A549 treated with GW870086 at 1 μM for 4 hours (cell line): Measurements from ENCODE around the gene ARHGEF39. TPM values are rescaled to one million over a fixed set of nuclear protein-coding genes. Genes with fewer than 3 reads are reported as not detected.

ENCODE experiments used
- total RNA-seq: library from RNA; stranded (reverse); fragments of 200-300 nt; extraction: Qiagen RNA extraction; gene quantifications from 5 replicates; pipeline ENCODE4 v1.2.3, GENCODE V29; 2022; ENCODE audit warnings: low read depth

ARHGEF39 gene, protein sequence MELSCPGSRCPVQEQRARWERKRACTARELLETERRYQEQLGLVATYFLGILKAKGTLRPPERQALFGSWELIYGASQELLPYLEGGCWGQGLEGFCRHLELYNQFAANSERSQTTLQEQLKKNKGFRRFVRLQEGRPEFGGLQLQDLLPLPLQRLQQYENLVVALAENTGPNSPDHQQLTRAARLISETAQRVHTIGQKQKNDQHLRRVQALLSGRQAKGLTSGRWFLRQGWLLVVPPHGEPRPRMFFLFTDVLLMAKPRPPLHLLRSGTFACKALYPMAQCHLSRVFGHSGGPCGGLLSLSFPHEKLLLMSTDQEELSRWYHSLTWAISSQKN
- 12.4 to 18.1 TPM (median 16.3 TPM) in 5 replicates for total RNA-seq

GRCh38 chr9:35664531-35665470 lies at the start of gene ARHGEF39:
TSS of gene ARHGEF39 (minus strand) at chr9:35665195. CDS start at chr9:35665169, 26 bp downstream.

GRCh38 chr9:35689542-35690293 lies 24.7 kb upstream of the ARHGEF39 start, which contains the start of gene TPM2:
TSS of gene TPM2 (minus strand) at chr9:35689925. CDS start at chr9:35689817, 108 bp downstream.

GRCh38 chr9:35673132-35674024 lies 8.4 kb upstream of the ARHGEF39 start, which contains the start of gene CA9:
TSS of gene CA9 (plus strand) at chr9:35673928. CDS start at chr9:35673960, 32 bp downstream.

GRCh38 chr9:35658137-35658967 lies 6.6 kb downstream of the ARHGEF39 start, which contains the start of gene CCDC107:
TSS of gene CCDC107 (plus strand) at chr9:35658292. CDS start at chr9:35658380, 88 bp downstream.

DNA sequence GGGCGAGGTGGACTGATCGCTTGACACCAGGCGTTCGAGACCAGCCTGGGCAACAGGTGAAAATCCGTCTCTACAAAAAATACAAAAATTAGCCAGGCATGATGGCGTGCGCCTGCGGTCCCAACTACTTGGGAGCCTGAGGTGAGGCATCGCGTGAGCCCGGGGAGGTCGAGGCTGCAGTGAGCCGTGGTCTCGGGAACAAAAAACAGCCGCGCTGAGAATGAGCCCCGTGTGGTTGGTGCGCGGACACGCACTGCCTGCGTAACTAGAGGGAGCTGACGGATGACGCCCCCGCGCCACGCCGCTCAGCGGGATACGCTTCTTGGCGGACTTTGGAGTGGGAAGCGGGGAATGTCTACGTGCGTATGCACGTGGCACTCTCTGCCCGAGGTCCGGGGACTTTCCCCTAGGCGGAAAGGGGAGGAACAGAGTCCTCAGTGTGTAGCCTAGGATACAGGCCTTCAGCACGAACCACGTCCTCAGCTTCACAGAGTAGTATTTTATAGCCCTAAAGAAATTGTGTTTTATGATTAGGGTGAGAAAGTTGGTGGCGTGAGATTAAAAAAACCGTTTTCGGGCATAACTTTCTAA lies 7.4 kb downstream of the ARHGEF39 start, which contains the start of gene RMRP:
TSS of gene RMRP (minus strand) at position 474 of the 591 bp plus-strand sequence.

DNA sequence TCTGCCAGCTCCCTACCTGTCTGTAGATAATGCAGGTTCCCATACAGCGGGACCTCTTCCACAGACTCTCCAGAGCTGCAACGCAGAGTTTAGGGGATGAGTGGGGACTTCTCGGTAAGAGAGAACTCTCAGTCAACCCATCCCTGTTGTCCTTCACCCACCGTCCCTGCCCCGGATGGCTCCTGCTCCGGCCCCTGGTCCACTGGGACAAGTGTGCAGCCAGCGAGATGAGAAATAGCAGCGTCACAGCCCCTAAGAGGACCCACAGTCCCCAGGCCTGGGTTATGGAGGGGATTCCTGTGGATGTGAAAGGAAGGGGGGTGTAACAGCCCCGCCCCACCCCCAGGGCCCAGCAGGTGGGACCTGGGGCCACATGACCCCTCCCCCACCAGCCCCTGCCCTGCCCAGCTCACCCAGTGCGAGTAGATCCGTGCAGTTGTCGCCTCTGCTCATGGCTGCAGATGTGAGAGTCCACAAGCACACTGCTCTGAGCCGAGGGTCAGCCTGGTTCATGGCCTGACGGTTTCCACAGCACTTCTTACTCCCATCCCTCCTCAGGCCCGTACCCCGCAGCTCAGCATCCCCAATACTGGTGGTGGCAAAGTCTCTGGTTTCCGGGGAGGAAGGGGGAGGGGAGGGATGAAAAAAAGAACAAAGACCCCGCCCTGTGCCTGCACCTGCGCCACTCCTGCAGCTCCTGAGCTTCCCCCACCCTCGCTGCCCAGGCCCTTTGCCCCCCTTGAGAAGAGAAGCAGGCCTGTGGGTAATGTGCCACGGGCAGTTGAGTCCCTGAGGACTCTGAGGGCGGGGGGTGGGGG lies 14.4 kb downstream of the ARHGEF39 start, which contains the start of gene SIT1:
TSS of gene SIT1 (minus strand) at position 591 of the 818 bp plus-strand sequence. CDS start at position 513, 78 bp downstream.

DNA sequence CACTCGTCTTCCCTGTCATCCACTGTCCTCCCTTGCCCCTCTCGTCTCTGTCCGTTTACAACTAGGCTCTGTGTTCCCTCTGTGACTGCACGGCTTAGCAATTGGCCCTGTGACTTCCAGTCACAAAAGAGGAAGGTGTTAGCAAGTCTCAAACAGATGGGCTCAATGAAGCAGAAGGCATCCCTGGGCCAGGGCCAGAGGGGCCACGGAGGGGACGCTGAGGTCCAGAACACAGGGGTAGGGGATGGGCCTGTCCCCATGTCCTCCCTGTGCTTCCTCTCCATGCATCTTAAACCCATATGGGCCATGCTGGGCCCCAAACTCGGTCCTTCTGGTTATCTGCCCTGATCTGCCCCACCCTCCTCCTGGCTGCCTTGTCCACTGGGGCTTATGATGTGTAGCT lies 46.7 kb downstream of the ARHGEF39 start, which contains the start of gene CD72:
TSS of gene CD72 (minus strand) at position 89 of the 403 bp plus-strand sequence. CDS start 110 bp downstream, outside the sequence.

Other genes with a start within 250 kb of the ARHGEF39 start
- gene RUSC2, start 175.1 kb downstream of the ARHGEF39 start, total RNA-seq, result 25.2 to 32.1 TPM (median 30.5 TPM) in 5 replicates
- 24.2 to 28.8 TPM (median 27.4 TPM) in 5 replicates for gene TESK1, start 59.9 kb downstream of the ARHGEF39 start, total RNA-seq
- gene CD72, start 46.8 kb downstream of the ARHGEF39 start, total RNA-seq, result 0.06 to 0.31 TPM (median 0.14 TPM) in 4 of 5 replicates, not detected in the other
- not detected in 5 replicates for gene SIT1, start 14.3 kb downstream of the ARHGEF39 start, total RNA-seq
- gene RMRP, start 7.2 kb downstream of the ARHGEF39 start, total RNA-seq, result 7.1 to 29.0 TPM in 2 of 5 replicates, not detected in the others
- 24.0 to 31.8 TPM (median 31.0 TPM) in 5 replicates for gene CCDC107, start 6.9 kb downstream of the ARHGEF39 start, total RNA-seq
- 5.0 to 9.7 TPM (median 6.3 TPM) in 5 replicates for gene CA9, start 8.7 kb upstream of the ARHGEF39 start, total RNA-seq
- 629 to 695 TPM (median 677 TPM) in 5 replicates for gene TPM2, start 24.7 kb upstream of the ARHGEF39 start, total RNA-seq
- gene TLN1, start 67.0 kb upstream of the ARHGEF39 start, total RNA-seq, result 117 to 128 TPM (median 120 TPM) in 5 replicates
- gene CREB3, start 67.5 kb upstream of the ARHGEF39 start, total RNA-seq, result 55.4 to 63.4 TPM (median 58.6 TPM) in 5 replicates
- 27.0 to 37.9 TPM (median 37.4 TPM) in 5 replicates for gene GBA2, start 84.0 kb upstream of the ARHGEF39 start, total RNA-seq
- 12.0 to 17.1 TPM (median 15.7 TPM) in 5 replicates for gene RGP1, start 84.1 kb upstream of the ARHGEF39 start, total RNA-seq
- 0.32 TPM in 1 of 5 replicates, not detected in the others for gene MSMP, start 89.1 kb upstream of the ARHGEF39 start, total RNA-seq
- gene NPR2, start 126.4 kb upstream of the ARHGEF39 start, total RNA-seq, result 4.7 to 7.4 TPM (median 5.5 TPM) in 5 replicates
- 0.35 to 0.76 TPM (median 0.64 TPM) in 5 replicates for gene SPAG8, start 147.1 kb upstream of the ARHGEF39 start, total RNA-seq
- gene HINT2, start 149.8 kb upstream of the ARHGEF39 start, total RNA-seq, result 71.0 to 115 TPM (median 94.9 TPM) in 5 replicates
- not detected in 5 replicates for gene FAM221B, start 163.5 kb upstream of the ARHGEF39 start, total RNA-seq
- 2.0 to 4.0 TPM (median 3.0 TPM) in 5 replicates for gene TMEM8B, start 164.0 kb upstream of the ARHGEF39 start, total RNA-seq
- not detected in 5 replicates for gene OR13J1, start 205.2 kb upstream of the ARHGEF39 start, total RNA-seq
- 0.16 to 0.32 TPM (median 0.28 TPM) in 5 replicates for gene HRCT1, start 241.0 kb upstream of the ARHGEF39 start, total RNA-seq
- gene SPAAR, start 244.3 kb upstream of the ARHGEF39 start, total RNA-seq, result 0.10 TPM in 1 of 5 replicates, not detected in the others